HepG2 (cell line): ENCODE measurements around the gene RIPOR1. TPM values are rescaled to one million over a fixed set of nuclear protein-coding genes. Genes with fewer than 3 reads are reported as not detected.

Experiments used
- ATF3 ChIP-seq: sonication (generic); formaldehyde crosslinking; IDR thresholded peaks from 2 replicates; pipeline ENCODE4 v1.4.0; 2020; ENCODE audit warnings: missing genetic modification reagents
- ATF7 ChIP-seq, 2 experiments: fragments of 450-650 bp in 1 of 2; sonication (generic) in 1 of 2; formaldehyde crosslinking in 1 of 2; IDR thresholded peaks; 2 replicates each; pipeline versions ENCODE4 v1.4.0 to v1.6.1; 2016 to 2020; ENCODE audit warnings: antibody characterized with exemption in 1 of 2, mild to moderate bottlenecking in 1 of 2, missing genetic modification reagents in 1 of 2
- CREBL2 ChIP-seq: sonication (generic); formaldehyde crosslinking; IDR thresholded peaks from 2 replicates; pipeline ENCODE4 v1.8.1; 2023; ENCODE audit warnings: missing genetic modification reagents, mild to moderate bottlenecking, borderline replicate concordance
- FIP1L1 ChIP-seq: fragments of 200-400 bp; formaldehyde crosslinking; IDR thresholded peaks from 2 replicates; pipeline ENCODE4 v1.6.1; 2018; ENCODE audit warnings: low read depth, mild to moderate bottlenecking, low read length, moderate library complexity, borderline replicate concordance; ENCODE audit not compliant: insufficient read depth
- FOXO1 ChIP-seq: sonication (generic); formaldehyde crosslinking; IDR thresholded peaks from 2 replicates; pipeline ENCODE4 v1.4.0; 2020; ENCODE audit warnings: missing genetic modification reagents
- IRF9 ChIP-seq: sonication (generic); formaldehyde crosslinking; IDR thresholded peaks from 2 replicates; pipeline ENCODE4 v1.8.0; 2022; ENCODE audit warnings: missing genetic modification reagents, mild to moderate bottlenecking, borderline replicate concordance
- KAT8 ChIP-seq: IDR thresholded peaks from 2 replicates; pipeline ENCODE4 v1.6.1; 2016; ENCODE audit warnings: missing genetic modification reagents, missing compliant biosample characterization
- LCORL ChIP-seq, 2 experiments: fragments of 450-650 bp in 1 of 2; sonication (generic) in 1 of 2; formaldehyde crosslinking in 1 of 2; IDR thresholded peaks; 2 replicates each; pipeline versions ENCODE4 v1.5.0 to v1.6.1; 2017 to 2020; ENCODE audit warnings: antibody characterized with exemption in 1 of 2, missing genetic modification reagents in 1 of 2
- MIER3 ChIP-seq: IDR thresholded peaks from 2 replicates; pipeline ENCODE4 v1.6.1; 2016; ENCODE audit warnings: missing compliant biosample characterization, borderline replicate concordance
- MNT ChIP-seq: fragments of 450-650 bp; IDR thresholded peaks from 2 replicates; pipeline ENCODE4 v1.6.1; 2016
- MTA1 ChIP-seq: sonication (generic); formaldehyde crosslinking; IDR thresholded peaks from 2 replicates; pipeline ENCODE4 v1.4.0; 2020; ENCODE audit warnings: missing genetic modification reagents, mild to moderate bottlenecking, borderline replicate concordance
- NR0B2 ChIP-seq: sonication (generic); formaldehyde crosslinking; IDR thresholded peaks from 2 replicates; pipeline ENCODE4 v1.4.0; 2020; ENCODE audit warnings: mild to moderate bottlenecking, missing genetic modification reagents
- RAD51 ChIP-seq: fragments of 450-650 bp; IDR thresholded peaks from 2 replicates; pipeline ENCODE4 v1.6.1; 2016; ENCODE audit warnings: borderline replicate concordance
- SIN3B ChIP-seq: fragments of 150-350 bp; IDR thresholded peaks from 2 replicates; pipeline ENCODE4 v1.6.1; 2014; ENCODE audit warnings: low read length
- SSRP1 ChIP-seq: IDR thresholded peaks from 2 replicates; pipeline ENCODE4 v1.6.1; 2016; ENCODE audit warnings: control low read depth
- TBP ChIP-seq: sonication (generic); formaldehyde crosslinking; IDR thresholded peaks from 2 replicates; pipeline ENCODE4 v1.5.0; 2020; ENCODE audit warnings: missing genetic modification reagents
- TBX3 ChIP-seq: fragments of 450-650 bp; IDR thresholded peaks from 2 replicates; pipeline ENCODE4 v1.6.1; 2017; ENCODE audit warnings: antibody characterized with exemption, mild to moderate bottlenecking, inconsistent platforms, borderline replicate concordance
- TCF7L2 ChIP-seq: IDR thresholded peaks from 2 replicates; pipeline ENCODE4 v1.6.1; 2011; ENCODE audit warnings: mild to moderate bottlenecking, low read depth, low read length, moderate library complexity
- TEF ChIP-seq: sonication (generic); formaldehyde crosslinking; IDR thresholded peaks from 2 replicates; pipeline ENCODE4 v1.5.0; 2020; ENCODE audit warnings: missing genetic modification reagents
- THAP11 ChIP-seq: IDR thresholded peaks from 2 replicates; pipeline ENCODE4 v1.6.1; 2016; ENCODE audit warnings: missing biosample characterization, missing genetic modification reagents
- ZNF263 ChIP-seq: sonication (generic); formaldehyde crosslinking; IDR thresholded peaks from 2 replicates; pipeline ENCODE4 v1.4.0; 2020; ENCODE audit warnings: missing genetic modification reagents
- ZNF275 ChIP-seq: sonication (generic); formaldehyde crosslinking; IDR thresholded peaks from 2 replicates; pipeline ENCODE4 v1.8.0; 2022; ENCODE audit warnings: missing genetic modification reagents, mild to moderate bottlenecking, inconsistent platforms, borderline replicate concordance
- ZNF546 ChIP-seq: sonication (generic); formaldehyde crosslinking; conservative IDR thresholded peaks from 2 replicates; pipeline ENCODE4 v1.8.1; 2023; ENCODE audit warnings: mild to moderate bottlenecking, missing genetic modification reagents
- ZNF580 ChIP-seq: IDR thresholded peaks from 2 replicates; pipeline ENCODE4 v1.6.1; 2016; ENCODE audit warnings: low read depth, borderline replicate concordance
- polyA plus RNA-seq, 8 experiments: library from polyadenylated mRNA; depleted of rRNA in 3 of 8; stranded (reverse) in 7 of 8; unstranded in 1 of 8; fragments of >200 nt; fragmentation: Illumina TruSeq in 4 of 8; extraction: Trizol in 4 of 8; gene quantifications; 2 replicates each; pipeline versions ENCODE4 v1.2.1 to v1.2.3, GENCODE V29; 2011 to 2016; ENCODE audit warnings: low read depth in 4 of 8, missing spikeins in 1 of 8, mixed read lengths in 1 of 8; ENCODE audit not compliant: insufficient read depth in 1 of 8
- total RNA-seq, 5 experiments: library from RNA; depleted of rRNA; stranded (reverse); fragments of >200 nt; fragmentation: Illumina TruSeq; extraction: Trizol; gene quantifications; 2 replicates each; pipeline ENCODE4 v1.2.3, GENCODE V29; 2016; ENCODE audit warnings: low read depth in 1 of 5

RIPOR1 gene
- total and polyA plus RNA-seq, 2 of the 13 experiments (the other 11 are each of a cell fraction or from before 2014, with no cell fraction given), result 4.6 to 8.1 TPM

- TF ChIP-seq ATF7 (IDR thresholded peaks at IDR 0.05), result no peak
- TF ChIP-seq ATF7 (CRISPR knock-in tag; IDR thresholded peaks at IDR 0.05), result no peak
- no peak for TF ChIP-seq ZNF580 (CRISPR knock-in tag)
- no peak for TF ChIP-seq LCORL (IDR thresholded peaks at IDR 0.05)
- no peak for TF ChIP-seq LCORL (CRISPR knock-in tag; IDR thresholded peaks at IDR 0.05)
- no peak for TF ChIP-seq TBX3
- TF ChIP-seq FIP1L1, result no peak
- TF ChIP-seq MIER3 (CRISPR knock-in tag), result 0 out of 2 replicates have a peak, but pooled peaks have one; percentile 39
- TF ChIP-seq IRF9 (CRISPR knock-in tag), result no peak
- TF ChIP-seq NR0B2 (CRISPR knock-in tag), result peak; percentile 69; the same call in 1 of the 2 replicates
- TF ChIP-seq SIN3B, result no peak
- TF ChIP-seq TBP (CRISPR knock-in tag), result 0 out of 2 replicates have a peak, but pooled peaks have one; percentile 14
- no peak for TF ChIP-seq RAD51
- 0 out of 2 replicates have a peak, but pooled peaks have one; percentile 4 for TF ChIP-seq FOXO1 (CRISPR knock-in tag)
- no peak for TF ChIP-seq THAP11 (CRISPR knock-in tag)
- TF ChIP-seq CREBL2 (CRISPR knock-in tag), result no peak
- TF ChIP-seq MTA1, result peak; percentile 6; the same call in 1 of the 2 replicates
- 0 out of 2 replicates have a peak, but pooled peaks have one; percentile 9 for TF ChIP-seq TEF (CRISPR knock-in tag)
- no peak for TF ChIP-seq ATF3 (CRISPR knock-in tag)
- no peak for TF ChIP-seq SSRP1 (CRISPR knock-in tag)
- TF ChIP-seq ZNF263 (CRISPR knock-in tag), result no peak
- TF ChIP-seq MNT, result no peak
- peak; percentile 20; the same call in 1 of the 2 replicates for TF ChIP-seq ZNF275 (CRISPR knock-in tag)
- 0 out of 2 replicates have a peak, but pooled peaks have one; percentile 0 for TF ChIP-seq ZNF546
- TF ChIP-seq KAT8 (CRISPR knock-in tag), result no peak
- TF ChIP-seq TCF7L2, result no peak
Observed at GRCh38 chr16:67528222-67528869, at the start of gene RIPOR1 (continued).
